HG03354 (cell line): ENCODE results near the gene KCND3.

Source experiments
- ATAC-seq: cut with Tn5 transposase; IDR thresholded peaks from one replicate; pipeline ENCODE4 v1.9.1; 2021; ENCODE audit warnings: mild to moderate bottlenecking; ENCODE audit not compliant: unreplicated experiment, poor library complexity, severe bottlenecking

KCND3 gene

GRCh38 chr1:111963985-111964738 lies 25.3 kb downstream of the KCND3 start:
- ATAC-seq = no peak

- no peak for ATAC-seq
Measured at GRCh38 chr1:111961773-111962565, 27.5 kb downstream of the KCND3 start.

- no peak for ATAC-seq
Measured at GRCh38 chr1:111961016-111961415, 28.5 kb downstream of the KCND3 start.

GRCh38 chr1:111959436-111959835 lies 30.0 kb downstream of the KCND3 start:
- ATAC-seq = no peak

GRCh38 chr1:111958851-111959250 lies 30.6 kb downstream of the KCND3 start:
- no peak for ATAC-seq

GRCh38 chr1:111958075-111958474 lies 31.4 kb downstream of the KCND3 start:
- no peak for ATAC-seq

GRCh38 chr1:111956155-111956771 lies 33.2 kb downstream of the KCND3 start:
- ATAC-seq = no peak

GRCh38 chr1:111955755-111956154 lies 33.7 kb downstream of the KCND3 start:
- ATAC-seq = no peak

GRCh38 chr1:111953797-111954196 lies 35.7 kb downstream of the KCND3 start:
- no peak for ATAC-seq

- no peak for ATAC-seq
Measured at GRCh38 chr1:111952125-111952657, 37.3 kb downstream of the KCND3 start.

GRCh38 chr1:111948209-111949171 lies 41.0 kb downstream of the KCND3 start:
- no peak for ATAC-seq

GRCh38 chr1:111943846-111944749 lies 45.4 kb downstream of the KCND3 start:
- no peak for ATAC-seq

- ATAC-seq = no peak
Measured at GRCh38 chr1:111943066-111943465, 46.4 kb downstream of the KCND3 start.

- ATAC-seq = no peak
Measured at GRCh38 chr1:111938536-111938935, 50.9 kb downstream of the KCND3 start.

GRCh38 chr1:111938123-111938522 lies 51.3 kb downstream of the KCND3 start:
- ATAC-seq = no peak

- no peak for ATAC-seq
Measured at GRCh38 chr1:111937147-111937725, 52.2 kb downstream of the KCND3 start.

GRCh38 chr1:111934106-111934852 lies 55.2 kb downstream of the KCND3 start:
- ATAC-seq = no peak
